ENCODE results near the gene GMDS.

GMDS gene

DNA sequence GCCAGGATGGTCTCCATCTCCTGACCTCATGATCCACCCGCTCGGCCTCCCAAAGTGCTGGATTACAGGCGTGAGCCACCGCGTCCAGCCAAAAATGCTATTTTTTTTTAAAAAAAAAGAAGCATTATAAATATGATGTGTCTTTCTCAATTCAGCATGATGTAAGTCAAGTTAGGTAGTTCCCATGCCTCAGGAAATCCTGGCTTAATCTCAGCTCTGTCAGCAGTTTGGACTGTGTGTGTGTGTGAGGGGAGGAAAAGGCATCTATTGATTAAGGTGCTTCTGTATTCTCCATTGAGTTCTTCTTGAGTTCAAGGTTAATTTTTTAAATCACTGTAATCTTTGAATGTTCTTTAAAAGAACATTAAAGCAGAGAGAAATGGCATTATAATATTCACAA lies 51.5 kb downstream of the GMDS start:
- TF ChIP-seq, protein P1, sequence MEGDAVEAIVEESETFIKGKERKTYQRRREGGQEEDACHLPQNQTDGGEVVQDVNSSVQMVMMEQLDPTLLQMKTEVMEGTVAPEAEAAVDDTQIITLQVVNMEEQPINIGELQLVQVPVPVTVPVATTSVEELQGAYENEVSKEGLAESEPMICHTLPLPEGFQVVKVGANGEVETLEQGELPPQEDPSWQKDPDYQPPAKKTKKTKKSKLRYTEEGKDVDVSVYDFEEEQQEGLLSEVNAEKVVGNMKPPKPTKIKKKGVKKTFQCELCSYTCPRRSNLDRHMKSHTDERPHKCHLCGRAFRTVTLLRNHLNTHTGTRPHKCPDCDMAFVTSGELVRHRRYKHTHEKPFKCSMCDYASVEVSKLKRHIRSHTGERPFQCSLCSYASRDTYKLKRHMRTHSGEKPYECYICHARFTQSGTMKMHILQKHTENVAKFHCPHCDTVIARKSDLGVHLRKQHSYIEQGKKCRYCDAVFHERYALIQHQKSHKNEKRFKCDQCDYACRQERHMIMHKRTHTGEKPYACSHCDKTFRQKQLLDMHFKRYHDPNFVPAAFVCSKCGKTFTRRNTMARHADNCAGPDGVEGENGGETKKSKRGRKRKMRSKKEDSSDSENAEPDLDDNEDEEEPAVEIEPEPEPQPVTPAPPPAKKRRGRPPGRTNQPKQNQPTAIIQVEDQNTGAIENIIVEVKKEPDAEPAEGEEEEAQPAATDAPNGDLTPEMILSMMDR (IDR thresholded peaks at IDR 0.05; ENCODE audit: low read depth, low read length) = no peak
- no peak for DNase-seq (ENCODE audit: extremely low read depth, low read depth)

DNA sequence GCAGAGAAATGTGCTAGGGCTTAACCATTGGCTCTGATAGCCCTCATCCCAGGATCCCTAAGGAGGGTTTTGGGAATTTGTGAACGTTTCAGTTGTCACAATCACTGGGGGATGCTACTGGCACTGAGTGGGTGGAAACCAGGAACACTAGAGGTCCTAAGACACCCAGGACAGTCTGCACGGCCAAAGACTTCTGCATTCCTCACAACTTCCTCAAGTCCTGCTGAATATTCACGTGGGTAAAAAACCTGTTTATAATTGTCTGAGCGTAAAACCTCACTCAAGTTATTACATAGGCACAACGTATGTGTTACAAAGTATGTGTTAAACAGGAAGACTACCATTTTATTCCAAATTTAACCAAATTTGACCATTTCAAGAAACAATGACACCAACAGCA lies 52.4 kb downstream of the GMDS start:
- TF ChIP-seq, protein P1 (IDR thresholded peaks at IDR 0.05; ENCODE audit: low read depth, low read length) = no peak
- DNase-seq (ENCODE audit: extremely low read depth, low read depth) = no peak

DNA sequence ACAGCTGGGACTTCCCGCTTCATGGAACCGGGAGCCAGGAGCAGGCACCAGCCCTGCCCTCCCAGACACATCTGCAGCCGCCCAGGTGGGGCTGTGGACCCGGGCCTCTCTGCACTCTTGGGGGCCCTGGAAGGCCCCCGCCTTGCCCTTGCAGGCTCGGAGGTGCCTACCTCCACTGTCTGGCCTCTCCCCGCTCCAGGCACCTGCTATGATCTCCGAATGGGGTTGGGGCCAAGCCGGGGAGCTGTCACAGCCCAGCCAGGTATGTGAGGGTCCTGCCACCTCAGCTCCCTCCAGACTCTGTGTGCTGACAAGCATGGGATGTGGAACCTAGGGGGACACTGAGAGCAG lies 54.0 kb downstream of the GMDS start:
- TF ChIP-seq, protein P1 (IDR thresholded peaks at IDR 0.05; ENCODE audit: low read depth, low read length) = no peak
- DNase-seq (ENCODE audit: extremely low read depth, low read depth) = no peak

DNA sequence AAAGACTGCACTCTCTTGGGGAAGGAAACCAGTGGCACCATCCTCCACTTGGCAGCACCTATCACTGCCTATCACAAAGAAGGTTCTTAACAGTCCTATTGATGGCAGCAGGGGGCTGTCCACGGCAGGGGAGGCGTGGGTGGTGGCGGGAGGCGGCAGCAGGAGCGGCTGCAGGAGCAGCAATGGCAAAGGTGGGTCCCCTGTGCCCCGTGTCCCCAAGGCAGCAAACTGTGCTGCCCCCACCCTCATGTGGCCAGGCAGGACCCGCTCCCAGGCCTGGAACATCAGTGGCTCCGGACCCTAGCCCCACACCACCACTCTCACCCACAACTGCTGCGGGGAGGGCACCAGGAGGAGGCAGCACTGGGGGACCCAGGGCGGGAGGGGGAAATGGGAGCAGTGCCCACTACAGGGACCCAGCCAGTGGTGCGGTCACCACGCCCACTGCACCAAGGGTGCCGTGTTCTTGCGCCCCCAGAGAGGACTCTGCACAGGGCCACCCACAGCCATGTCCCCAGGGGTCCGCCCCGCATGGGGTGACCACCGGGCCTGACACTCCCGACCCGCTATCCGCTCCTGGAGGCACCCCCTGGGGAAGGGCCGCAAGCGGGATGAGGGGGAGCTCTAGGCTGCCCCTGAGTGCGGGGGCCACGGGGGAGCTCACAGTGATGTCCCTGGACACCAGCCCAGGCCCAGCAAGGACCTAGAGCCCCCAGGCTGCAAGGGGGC lies 54.6 kb downstream of the GMDS start:
- TF ChIP-seq, protein P1 (IDR thresholded peaks at IDR 0.05; ENCODE audit: low read depth, low read length) = no peak

DNA sequence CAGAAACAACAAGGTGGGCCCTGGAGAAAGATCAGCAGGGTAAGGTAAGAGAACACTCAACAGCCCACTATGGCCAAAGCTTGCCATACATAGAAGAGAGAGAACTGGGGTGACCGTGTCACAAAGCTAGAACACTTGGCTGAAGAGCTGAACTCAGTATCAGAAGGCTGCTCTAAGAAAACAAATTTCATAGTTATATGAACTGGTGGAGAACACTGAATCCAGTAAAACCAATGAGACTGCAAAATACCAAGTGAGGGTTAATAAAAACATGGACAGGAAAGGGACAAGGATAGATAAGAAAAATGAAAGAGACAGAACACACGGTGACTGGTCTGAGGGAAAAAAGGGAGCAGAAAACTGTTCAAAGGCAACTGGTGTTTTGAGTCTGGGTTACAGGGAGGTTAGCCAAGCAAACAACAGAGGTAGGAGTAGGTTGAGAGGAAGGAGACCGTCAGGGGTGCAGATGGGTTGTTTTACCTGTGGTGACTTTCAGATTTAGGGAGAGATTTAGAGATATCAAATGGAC lies 56.5 kb downstream of the GMDS start:
- TF ChIP-seq, protein P1 (IDR thresholded peaks at IDR 0.05; ENCODE audit: low read depth, low read length) = no peak
- DNase-seq (ENCODE audit: extremely low read depth, low read depth) = no peak

More for the DNA sequence above, 54.6 kb downstream of the GMDS start:
- no peak for DNase-seq (ENCODE audit: extremely low read depth, low read depth)

DNA sequence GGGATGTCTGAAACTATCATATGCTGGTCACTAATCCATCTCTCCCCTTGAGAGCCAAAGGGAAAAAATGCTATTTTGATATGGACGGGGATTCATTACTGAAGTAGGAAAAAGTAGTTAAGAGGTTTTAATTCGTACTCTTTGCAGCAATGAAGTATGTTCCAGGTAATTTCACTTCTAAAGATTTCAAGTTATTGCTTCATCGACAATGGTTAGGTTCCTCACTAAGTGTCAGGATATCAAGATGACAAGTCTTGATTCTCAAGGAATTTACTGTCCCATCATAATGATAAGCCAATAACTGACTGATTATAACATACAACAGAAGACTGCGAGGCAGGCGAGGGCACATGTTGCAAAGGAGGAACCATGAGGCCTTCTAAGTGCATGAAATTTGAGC lies 57.0 kb downstream of the GMDS start:
- no peak for DNase-seq (ENCODE audit: extremely low read depth, low read depth)
- TF ChIP-seq, protein P1 (IDR thresholded peaks at IDR 0.05; ENCODE audit: low read depth, low read length) = no peak

DNA sequence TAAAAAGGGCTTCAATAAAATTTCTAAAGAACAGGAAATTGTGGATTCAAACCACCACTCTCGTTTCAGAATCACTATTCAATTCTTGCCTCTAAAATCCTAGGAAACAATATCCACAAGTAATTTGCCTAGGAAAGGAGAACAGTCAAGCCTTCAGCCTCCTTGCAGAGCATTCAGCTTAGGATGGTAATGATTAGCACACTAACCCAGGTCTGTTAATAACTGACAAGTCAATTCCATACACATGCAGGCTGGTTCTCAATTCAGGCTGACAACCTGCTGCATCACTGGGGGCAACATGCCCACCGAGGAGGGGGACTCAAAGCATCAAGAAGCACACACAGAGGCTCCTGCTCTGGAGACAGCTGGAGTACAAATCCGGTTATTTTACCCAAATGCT lies 57.6 kb downstream of the GMDS start:
- TF ChIP-seq, protein P1 (IDR thresholded peaks at IDR 0.05; ENCODE audit: low read depth, low read length) = no peak

More for the DNA sequence above, 57.6 kb downstream of the GMDS start:
- DNase-seq (ENCODE audit: extremely low read depth, low read depth) = no peak

Data from AG09319 (cell line).